DND-41 (cell line): ENCODE results near the gene HPS1.

Experiments
- ATAC-seq: fragments of 200-7000 bp; cut with Tn5 transposase; 3 replicates; pipeline ENCODE4 v1.9.1; 2021; ENCODE audit warnings: low read depth; ENCODE audit not compliant: insufficient read depth
- DNase-seq: peaks from one replicate; pipeline ENCODE4 v3.0.0-alpha.2; 2020
- H2AFZ ChIP-seq: 2 replicates; pipeline ENCODE4 v1.6.0; 2012; ENCODE audit warnings: low read depth, low read length
- H3K27ac ChIP-seq: 2 replicates; pipeline ENCODE4 v1.5.1; 2012; ENCODE audit warnings: low read length, inconsistent platforms
- H3K27me3 ChIP-seq: fragments of 200-600 bp; sonication (generic); 2 replicates; pipeline ENCODE4 v1.6.0; 2012; ENCODE audit warnings: low read length, mild to moderate bottlenecking, inconsistent platforms; ENCODE audit not compliant: insufficient read depth, poor library complexity
- H3K36me3 ChIP-seq: 2 replicates; pipeline ENCODE4 v1.5.1; 2012; ENCODE audit warnings: low read length, inconsistent platforms; ENCODE audit not compliant: insufficient read depth
- H3K4me1 ChIP-seq: 2 replicates; pipeline ENCODE4 v1.5.1; 2012; ENCODE audit warnings: mild to moderate bottlenecking, low read length; ENCODE audit not compliant: insufficient read depth
- H3K4me2 ChIP-seq: 2 replicates; pipeline ENCODE4 v1.6.0; 2012; ENCODE audit warnings: mild to moderate bottlenecking, moderate library complexity, low read length, inconsistent platforms; ENCODE audit not compliant: insufficient read depth
- H3K4me3 ChIP-seq, 2 experiments: fragments of 200-600 bp in 1 of 2; shearing (Covaris generic) in 1 of 2; 2 replicates each; pipeline ENCODE4 v1.5.1; 2012 to 2016; ENCODE audit warnings: inconsistent platforms in 2 of 2, low read length in 2 of 2, mild to moderate bottlenecking in 2 of 2, low read depth in 1 of 2, moderate library complexity in 1 of 2
- H3K79me2 ChIP-seq: 2 replicates; pipeline ENCODE4 v1.6.0; 2012; ENCODE audit warnings: low read length, inconsistent platforms; ENCODE audit not compliant: insufficient read depth
- H3K9ac ChIP-seq: 2 replicates; pipeline ENCODE4 v1.6.0; 2012; ENCODE audit warnings: low read depth, mild to moderate bottlenecking, inconsistent platforms, low read length, moderate library complexity
- H3K9me3 ChIP-seq: 2 replicates; pipeline ENCODE4 v1.5.1; 2012; ENCODE audit warnings: low read length, moderate library complexity, mild to moderate bottlenecking, inconsistent platforms; ENCODE audit not compliant: insufficient read depth, severe bottlenecking
- H4K20me1 ChIP-seq: 2 replicates; pipeline ENCODE4 v1.6.0; 2012; ENCODE audit warnings: low read length; ENCODE audit not compliant: insufficient read depth
- CTCF ChIP-seq: IDR thresholded peaks from 2 replicates; pipeline ENCODE4 v1.5.1; 2012; ENCODE audit warnings: borderline replicate concordance, low read length, moderate library complexity, mild to moderate bottlenecking; ENCODE audit not compliant: poor library complexity, severe bottlenecking; ENCODE audit errors: extremely low read depth
- EZH2 ChIP-seq: IDR thresholded peaks from 3 replicates; pipeline ENCODE4 v1.6.1; 2012; ENCODE audit warnings: borderline replicate concordance, low read depth, mild to moderate bottlenecking, moderate library complexity, low read length, inconsistent platforms; ENCODE audit not compliant: severe bottlenecking

Gene HPS1

GRCh38 chr10:98402931-98403718, 43.6 kb downstream of the HPS1 start:
- H3K36me3 ChIP-seq = no peaks in the 10 kb centered on the region
- no peak overlapping the region for H3K4me2 ChIP-seq
- no peaks in the 10 kb centered on the region for H3K9me3 ChIP-seq
- H3K27ac ChIP-seq = no peak overlapping the region
- H3K79me2 ChIP-seq = no peaks in the 10 kb centered on the region
- H3K4me1 ChIP-seq = no peaks in the 10 kb centered on the region
- no peak for DNase-seq
- H3K9ac ChIP-seq = no peak overlapping the region
- H2AFZ ChIP-seq = no peak overlapping the region
- H4K20me1 ChIP-seq = no peaks in the 10 kb centered on the region; the same call in 1 of the 2 replicates
- H3K4me3 ChIP-seq = no peak overlapping the region
- no peaks in the 10 kb centered on the region for H3K27me3 ChIP-seq
- TF ChIP-seq EZH2 = no peak
- no peak for TF ChIP-seq CTCF
- no peak for ATAC-seq

GRCh38 chr10:98402478-98402877, 44.3 kb downstream of the HPS1 start:
- ATAC-seq (no peak), DNase-seq (no peak)
- H2AFZ ChIP-seq = no peak overlapping the region
- H3K27me3 ChIP-seq = no peaks in the 10 kb centered on the region
- TF ChIP-seq EZH2 = no peak
- no peak for TF ChIP-seq CTCF
- no peaks in the 10 kb centered on the region; the same call in 1 of the 2 replicates for H4K20me1 ChIP-seq
- H3K4me2 ChIP-seq = no peak overlapping the region
- H3K9me3 ChIP-seq = no peaks in the 10 kb centered on the region
- H3K79me2 ChIP-seq = no peaks in the 10 kb centered on the region
- no peak overlapping the region for H3K4me3 ChIP-seq
- H3K9ac ChIP-seq = no peak overlapping the region
- no peaks in the 10 kb centered on the region for H3K4me1 ChIP-seq
- no peaks in the 10 kb centered on the region for H3K36me3 ChIP-seq
- H3K27ac ChIP-seq = no peak overlapping the region

GRCh38 chr10:98400482-98400881, 46.3 kb downstream of the HPS1 start:
- H3K27ac ChIP-seq = no peak overlapping the region

More at GRCh38 chr10:98400482-98400881, 46.3 kb downstream of the HPS1 start:
- no peaks in the 10 kb centered on the region for H3K4me1 ChIP-seq
- no peak overlapping the region for H2AFZ ChIP-seq
- no peak overlapping the region for H3K4me2 ChIP-seq
- H3K9ac ChIP-seq = no peak overlapping the region
- H3K79me2 ChIP-seq = no peaks in the 10 kb centered on the region
- no peak overlapping the region for H3K4me3 ChIP-seq
- H3K9me3 ChIP-seq = no peaks in the 10 kb centered on the region
- no peaks in the 10 kb centered on the region; the same call in 1 of the 2 replicates for H4K20me1 ChIP-seq
- no peaks in the 10 kb centered on the region for H3K36me3 ChIP-seq
- H3K27me3 ChIP-seq = no peaks in the 10 kb centered on the region
- ATAC-seq (no peak), DNase-seq (no peak)
- TF ChIP-seq EZH2 (no peak), CTCF (no peak)
